DMS53 treated with DMSO at 0.1 percent for 48 hours (cell line): ENCODE results near the gene VRK2.
A peak's percentile ranks its signal among the peaks of the same experiment; 100 is the strongest.
"Not testable (repeated sequence)": the region's sequence is repeated elsewhere in the genome, so short reads cannot be mapped to it uniquely, and the experiment has no call there.

Experiments
- DNase-seq: peaks from one replicate; lab custom pipeline; 2025; ENCODE audit not compliant: unreplicated experiment; lab: John Stamatoyannopoulos, UW

VRK2 gene

GRCh38 chr2:58054264-58054663, 7.7 kb downstream of the VRK2 start:
- DNase-seq: no peak

- no peak for DNase-seq
Observed at GRCh38 chr2:58055033-58055786, 8.6 kb downstream of the VRK2 start.

GRCh38 chr2:58056192-58056916, 9.7 kb downstream of the VRK2 start:
- no peak for DNase-seq

DNA sequence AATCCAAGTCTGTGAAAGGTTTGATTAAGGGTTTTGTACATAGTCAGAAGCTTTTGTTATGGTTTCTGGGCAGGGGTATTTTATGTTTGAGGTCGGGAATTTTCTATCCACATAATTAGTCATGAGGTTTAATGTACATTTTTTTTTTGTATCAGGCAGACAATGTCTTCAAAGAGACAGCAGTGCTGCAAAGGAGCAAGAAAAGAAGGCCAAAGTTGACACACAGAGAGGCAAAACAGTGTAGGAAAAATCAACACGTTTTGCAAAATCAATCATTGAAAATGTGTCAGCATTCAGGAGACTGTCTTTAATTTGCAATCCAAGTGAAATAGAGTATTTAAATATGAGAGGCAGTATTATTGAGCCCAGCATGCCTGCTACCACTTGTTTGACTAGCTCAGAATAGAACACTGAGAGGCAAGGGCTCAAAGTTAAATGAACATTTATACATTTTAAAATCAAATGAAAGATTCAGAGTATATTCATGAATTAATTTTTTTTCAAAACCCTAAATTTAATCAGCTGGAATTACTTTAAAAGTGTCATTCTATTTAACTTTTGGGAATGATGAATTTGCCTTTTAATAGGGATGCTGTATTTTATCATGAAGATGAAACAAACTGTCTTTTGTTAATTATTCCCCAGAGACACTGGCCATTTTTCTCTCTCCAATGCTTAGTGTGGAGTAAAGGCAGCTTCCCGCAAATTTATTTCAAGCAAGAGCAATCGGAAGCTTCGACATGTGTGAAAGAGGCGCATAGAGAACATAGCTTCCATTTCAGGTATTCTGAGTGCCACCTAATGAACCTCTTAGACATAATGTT, 11.3 kb downstream of the VRK2 start:
- no peak for DNase-seq

- no peak for DNase-seq
Observed at GRCh38 chr2:58063641-58064040, 17.0 kb downstream of the VRK2 start.

DNA sequence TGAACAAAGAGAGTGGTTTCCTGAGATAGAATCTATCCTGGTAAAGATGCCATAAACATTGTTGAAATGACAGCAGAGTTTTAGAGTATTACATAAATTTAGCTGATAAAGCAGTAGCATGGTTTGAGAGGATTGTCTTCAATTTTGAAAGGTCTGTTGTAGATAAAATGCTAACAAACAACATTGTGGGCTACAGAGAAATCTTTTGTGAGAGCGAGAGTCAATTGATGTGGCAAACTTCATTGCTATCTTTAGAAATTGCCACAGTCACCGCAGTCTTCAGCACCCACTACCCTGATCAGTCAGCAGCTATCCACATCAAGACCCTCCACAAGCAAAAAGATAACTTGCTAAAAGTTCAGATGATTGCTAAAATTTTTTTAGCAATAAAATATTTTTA, 17.5 kb downstream of the VRK2 start:
- DNase-seq: no peak

DNA sequence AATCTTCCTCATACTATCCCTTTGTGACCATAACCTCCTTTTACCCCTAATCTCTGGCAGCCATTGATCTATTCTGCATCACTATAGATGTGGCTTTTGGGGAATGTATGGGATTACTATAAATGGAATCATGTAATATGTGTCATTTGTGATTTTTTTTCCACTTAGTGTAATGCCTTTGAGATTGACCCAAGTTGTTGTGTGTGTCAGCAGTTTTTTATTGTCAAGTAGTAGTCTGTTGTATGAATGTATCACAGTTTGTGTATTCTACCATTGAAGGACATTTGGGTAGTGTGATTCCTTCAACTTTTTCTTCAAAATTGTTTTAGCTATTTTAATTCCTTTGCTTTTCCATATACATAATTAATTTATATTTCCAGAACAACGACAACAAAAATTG, 18.6 kb downstream of the VRK2 start:
- no peak for DNase-seq

GRCh38 chr2:58067001-58067400, 20.4 kb downstream of the VRK2 start:
- DNase-seq: no peak

DNA sequence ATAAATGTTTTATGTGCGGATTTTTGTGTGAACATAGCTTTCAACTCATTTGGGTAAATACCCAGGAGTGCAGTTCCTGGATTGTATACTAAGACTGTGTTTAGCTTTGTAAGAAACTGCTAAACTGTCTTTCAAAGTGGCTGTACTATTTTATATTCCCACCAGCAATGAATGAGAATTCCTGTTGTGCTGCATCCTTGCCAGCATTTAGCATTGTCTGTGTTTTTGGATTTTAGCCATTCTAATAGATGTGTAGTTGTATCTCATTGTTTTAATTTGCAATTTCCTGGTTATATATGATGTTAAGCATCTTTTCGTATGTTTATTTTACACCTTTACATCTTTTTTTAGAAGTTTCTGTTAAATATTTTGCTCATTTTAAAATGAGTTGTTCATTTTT, 24.2 kb downstream of the VRK2 start:
- no peak for DNase-seq

DNA sequence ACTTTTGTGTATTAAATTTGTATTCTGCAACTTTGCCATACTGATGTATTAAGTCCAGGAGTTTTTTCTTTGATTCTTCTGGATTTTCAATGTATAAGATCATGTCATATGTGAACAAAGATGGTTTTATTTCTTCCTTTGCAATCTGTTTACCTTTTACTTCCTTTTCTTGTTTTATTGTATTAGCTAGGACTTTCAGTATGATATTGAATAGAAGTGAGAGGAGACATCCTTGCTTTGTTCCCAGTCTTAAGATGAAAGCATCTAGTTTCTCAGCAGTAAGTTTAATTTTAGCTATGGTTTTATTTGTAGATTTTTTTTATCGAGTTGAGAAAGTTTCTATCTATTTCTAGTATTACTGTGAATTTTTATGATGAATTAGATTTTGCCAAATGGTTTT, 25.5 kb downstream of the VRK2 start:
- DNase-seq: no peak

DNA sequence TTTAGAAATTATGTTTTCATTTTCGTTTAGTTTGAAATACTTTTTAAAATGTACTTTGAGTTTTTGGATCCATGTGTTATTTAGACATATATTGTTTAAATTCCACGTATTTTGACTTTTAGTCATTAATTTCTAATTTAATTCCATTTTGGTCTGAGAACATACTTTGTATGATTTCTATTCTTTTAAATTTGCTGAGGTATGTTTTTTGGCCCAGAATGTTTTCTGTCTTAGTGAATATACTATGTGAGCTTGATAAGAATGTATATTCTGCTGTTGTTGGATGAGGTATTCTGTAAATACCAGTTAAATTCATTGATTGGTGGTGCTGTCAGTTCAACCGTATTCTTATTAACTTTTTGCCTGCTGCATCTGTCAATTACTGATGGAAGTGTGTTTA, 26.4 kb downstream of the VRK2 start:
- DNase-seq: no peak

GRCh38 chr2:58073751-58074150, 27.1 kb downstream of the VRK2 start:
- no peak for DNase-seq

GRCh38 chr2:58081000-58081399, 34.4 kb downstream of the VRK2 start:
- DNase-seq: peak; percentile 51

DNA sequence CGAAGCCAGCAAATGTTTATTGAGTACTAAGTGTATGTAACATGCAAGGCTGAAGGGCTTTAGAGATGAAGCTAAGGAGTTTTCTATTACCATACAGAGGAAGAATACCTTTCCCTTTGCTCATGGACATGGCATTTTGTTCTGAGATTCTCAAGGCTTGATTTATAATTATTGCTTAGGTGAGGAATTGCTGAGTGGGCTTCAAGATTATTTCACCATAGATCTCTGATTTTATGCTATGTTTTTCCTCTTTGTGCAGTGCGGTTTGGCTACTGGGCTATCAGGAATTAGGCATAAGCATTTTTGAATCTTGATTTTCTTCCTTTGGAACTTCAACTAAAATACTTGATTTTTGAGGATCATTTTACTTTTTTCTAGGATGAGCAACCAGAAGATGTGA, 42.5 kb downstream of the VRK2 start:
- no peak for DNase-seq

GRCh38 chr2:58092772-58093171, 46.2 kb downstream of the VRK2 start:
- not testable (repeated sequence) for DNase-seq

GRCh38 chr2:58097025-58097424, 50.4 kb downstream of the VRK2 start:
- no peak for DNase-seq

GRCh38 chr2:58098254-58099095, 51.9 kb downstream of the VRK2 start:
- no peak for DNase-seq

DNA sequence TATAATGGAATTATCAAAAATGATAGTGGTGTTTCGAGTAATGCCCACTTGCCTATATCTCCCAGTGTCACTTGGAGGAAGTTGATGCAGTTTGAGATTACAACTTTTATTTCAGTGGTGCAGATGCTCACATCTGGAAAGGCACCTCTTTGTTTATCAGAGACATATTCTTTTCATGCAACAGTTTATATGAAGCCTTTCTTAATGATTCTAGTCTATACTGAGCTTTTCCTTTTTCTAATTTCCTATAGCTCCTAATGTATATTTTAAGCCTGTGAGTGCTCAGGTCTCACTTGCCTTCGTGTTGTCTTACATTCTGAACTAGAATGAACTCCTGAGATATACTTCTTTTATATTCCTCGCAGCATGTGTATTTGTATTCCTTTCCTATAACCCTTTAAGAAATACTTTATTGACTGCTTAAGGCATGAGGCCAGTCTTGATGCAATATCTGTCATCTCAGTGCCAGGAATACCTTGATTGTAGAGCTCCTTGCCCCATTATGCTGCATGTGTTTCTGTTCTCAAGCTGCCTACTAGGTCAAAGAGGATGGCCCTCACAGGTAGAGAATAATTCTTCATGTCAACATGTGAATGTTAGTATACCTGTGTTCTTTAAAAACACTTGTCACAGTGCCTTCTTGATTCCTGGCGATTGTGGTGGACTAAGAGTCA, 52.6 kb downstream of the VRK2 start:
- no peak for DNase-seq

DNA sequence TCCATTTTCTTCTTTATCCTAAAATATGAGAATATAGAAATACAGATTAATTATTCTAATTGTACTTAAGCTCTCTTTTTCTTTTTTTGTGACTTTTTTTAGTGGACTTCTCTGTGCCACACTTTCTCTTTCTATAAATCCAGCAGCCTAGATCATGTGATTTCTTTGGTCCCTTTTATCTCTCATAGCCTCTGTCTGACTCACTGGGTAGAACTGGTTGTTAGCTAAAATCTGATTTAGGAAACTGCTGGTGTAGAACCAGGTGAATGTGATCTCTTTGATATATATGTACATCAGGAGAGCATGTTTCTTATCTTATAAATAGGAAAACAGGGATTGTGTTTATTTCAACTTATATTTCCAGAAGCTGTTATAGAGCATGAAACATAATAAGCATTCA, 54.9 kb downstream of the VRK2 start:
- DNase-seq: no peak

- DNase-seq: no peak
Observed at GRCh38 chr2:58106896-58107295, 60.3 kb downstream of the VRK2 start.
